ENCODE data around the gene WRNIP1.

WRNIP1 gene

GRCh38 chr6:2803731-2804429 lies 38.7 kb downstream of the WRNIP1 start:
- no peaks in the 10 kb centered on the region for H3K9me3 ChIP-seq (ENCODE audit: insufficient read depth, low read length)
- H4K20me1 ChIP-seq (ENCODE audit: low read depth, low read length): no peaks in the 10 kb centered on the region
- no peak overlapping the region for H3K4me3 ChIP-seq (ENCODE audit: insufficient read depth, low read length, poor library complexity, severe bottlenecking)
- no peak overlapping the region for H3K27ac ChIP-seq (ENCODE audit: low read depth, low read length)
- H3K27me3 ChIP-seq (ENCODE audit: low read length): no peaks in the 10 kb centered on the region
- H3K36me3 ChIP-seq (ENCODE audit: low read length): no peaks in the 10 kb centered on the region
- H3K79me2 ChIP-seq (ENCODE audit: insufficient read depth, low read length): no peaks in the 10 kb centered on the region
- H3F3A ChIP-seq (ENCODE audit: insufficient read depth): no peaks in the 10 kb centered on the region
- no peak overlapping the region for H2AFZ ChIP-seq (ENCODE audit: low read depth, low read length, severe bottlenecking)
- no peaks in the 10 kb centered on the region for H3K9me2 ChIP-seq (replicated peaks; ENCODE audit: insufficient read depth, low read length)
- TF ChIP-seq CTCF (IDR thresholded peaks at IDR 0.05; ENCODE audit: insufficient read depth, low read length, poor library complexity, severe bottlenecking): no peak
- no peak for TF ChIP-seq EZH2phosphoT487 (conservative IDR thresholded peaks at IDR 0.05; ENCODE audit: low read length)
- H3K4me2 ChIP-seq (ENCODE audit: low read depth, low read length, poor library complexity, severe bottlenecking): no peak overlapping the region
- H3K9ac ChIP-seq (ENCODE audit: low read length): no peak overlapping the region

- no peaks in the 10 kb centered on the region for H4K20me1 ChIP-seq (ENCODE audit: low read depth, low read length)
- H3K4me3 ChIP-seq (ENCODE audit: insufficient read depth, low read length, poor library complexity, severe bottlenecking): no peak overlapping the region
- no peak overlapping the region for H3K27ac ChIP-seq (ENCODE audit: low read depth, low read length)
- H3F3A ChIP-seq (ENCODE audit: insufficient read depth): no peaks in the 10 kb centered on the region
- TF ChIP-seq CTCF (IDR thresholded peaks at IDR 0.05; ENCODE audit: insufficient read depth, low read length, poor library complexity, severe bottlenecking): no peak
- no peak for TF ChIP-seq EZH2phosphoT487 (conservative IDR thresholded peaks at IDR 0.05; ENCODE audit: low read length)
- no peaks in the 10 kb centered on the region for H3K9me3 ChIP-seq (ENCODE audit: insufficient read depth, low read length)
- H3K36me3 ChIP-seq (ENCODE audit: low read length): no peaks in the 10 kb centered on the region
- no peaks in the 10 kb centered on the region for H3K9me2 ChIP-seq (replicated peaks; ENCODE audit: insufficient read depth, low read length)
- no peaks in the 10 kb centered on the region for H3K27me3 ChIP-seq (ENCODE audit: low read length)
- no peak overlapping the region for H2AFZ ChIP-seq (ENCODE audit: low read depth, low read length, severe bottlenecking)
- H3K9ac ChIP-seq (ENCODE audit: low read length): no peak overlapping the region
- no peaks in the 10 kb centered on the region for H3K79me2 ChIP-seq (ENCODE audit: insufficient read depth, low read length)
- H3K4me2 ChIP-seq (ENCODE audit: low read depth, low read length, poor library complexity, severe bottlenecking): no peak overlapping the region
Measured at GRCh38 chr6:2804516-2804915, 39.3 kb downstream of the WRNIP1 start.

GRCh38 chr6:2805031-2805430 lies 39.8 kb downstream of the WRNIP1 start:
- Histone ChIP-seq H3K4me2 (ENCODE audit: low read depth, low read length, poor library complexity, severe bottlenecking) (no peak overlapping the region), H3K27ac (ENCODE audit: low read depth, low read length) (no peak overlapping the region)

More at GRCh38 chr6:2805031-2805430, 39.8 kb downstream of the WRNIP1 start:
- no peaks in the 10 kb centered on the region for H4K20me1 ChIP-seq (ENCODE audit: low read depth, low read length)
- no peaks in the 10 kb centered on the region for H3K9me2 ChIP-seq (replicated peaks; ENCODE audit: insufficient read depth, low read length)
- TF ChIP-seq EZH2phosphoT487 (conservative IDR thresholded peaks at IDR 0.05; ENCODE audit: low read length): no peak
- no peak for TF ChIP-seq CTCF (IDR thresholded peaks at IDR 0.05; ENCODE audit: insufficient read depth, low read length, poor library complexity, severe bottlenecking)
- H3K79me2 ChIP-seq (ENCODE audit: insufficient read depth, low read length): no peaks in the 10 kb centered on the region
- H3K27me3 ChIP-seq (ENCODE audit: low read length): no peaks in the 10 kb centered on the region
- H3K4me3 ChIP-seq (ENCODE audit: insufficient read depth, low read length, poor library complexity, severe bottlenecking): no peak overlapping the region
- H3K36me3 ChIP-seq (ENCODE audit: low read length): no peaks in the 10 kb centered on the region
- no peaks in the 10 kb centered on the region for H3K9me3 ChIP-seq (ENCODE audit: insufficient read depth, low read length)
- H3K9ac ChIP-seq (ENCODE audit: low read length): no peak overlapping the region
- H2AFZ ChIP-seq (ENCODE audit: low read depth, low read length, severe bottlenecking): no peak overlapping the region
- H3F3A ChIP-seq (ENCODE audit: insufficient read depth): no peaks in the 10 kb centered on the region
